NCI-H748 (cell line): ENCODE data around the gene MPLKIP.
"Not testable (repeated sequence)": the region's sequence is repeated elsewhere in the genome, so short reads cannot be mapped to it uniquely, and the experiment has no call there.

Experiments used
- DNase-seq: peaks from one replicate; lab custom pipeline; 2025; ENCODE audit not compliant: unreplicated experiment; lab: John Stamatoyannopoulos, UW

Gene MPLKIP

GRCh38 chr7:40134428-40135316 lies at the start of gene MPLKIP, which contains the start of gene SUGCT:
Gene MPLKIP, minus strand, starts transcription at chr7:40134622. Its CDS starts 55 bp downstream, at chr7:40134567.
Gene SUGCT, plus strand, starts transcription at chr7:40135005.
- peak; percentile 88 for DNase-seq

- no peak for DNase-seq
These were observed 48.0 kb upstream of the MPLKIP start for GRCh38 chr7:40182452-40182851.

- no peak for DNase-seq
These were observed 42.6 kb upstream of the MPLKIP start for GRCh38 chr7:40177071-40177470.

GRCh38 chr7:40175725-40176510 lies 41.5 kb upstream of the MPLKIP start:
- DNase-seq = no peak

- DNase-seq = not testable (repeated sequence)
These were observed 40.8 kb upstream of the MPLKIP start for GRCh38 chr7:40175256-40175655.

GRCh38 chr7:40173121-40173520 lies 38.7 kb upstream of the MPLKIP start:
- not testable (repeated sequence) for DNase-seq

GRCh38 chr7:40168266-40168665 lies 33.8 kb upstream of the MPLKIP start:
- not testable (repeated sequence) for DNase-seq

GRCh38 chr7:40167291-40167690 lies 32.9 kb upstream of the MPLKIP start:
- no peak for DNase-seq

- DNase-seq = no peak
These were observed 30.8 kb upstream of the MPLKIP start for GRCh38 chr7:40165216-40165615.

- no peak for DNase-seq
These were observed 28.1 kb upstream of the MPLKIP start for GRCh38 chr7:40162516-40162915.

GRCh38 chr7:40156988-40157387 lies 22.6 kb upstream of the MPLKIP start:
- DNase-seq = no peak

GRCh38 chr7:40151504-40151903 lies 17.1 kb upstream of the MPLKIP start:
- no peak for DNase-seq

GRCh38 chr7:40148671-40149070 lies 14.2 kb upstream of the MPLKIP start:
- no peak for DNase-seq

- not testable (repeated sequence) for DNase-seq
These were observed 13.8 kb upstream of the MPLKIP start for GRCh38 chr7:40148247-40148580.

GRCh38 chr7:40147371-40148246 lies 13.2 kb upstream of the MPLKIP start:
- peak; percentile 4 for DNase-seq

- not testable (repeated sequence) for DNase-seq
These were observed 11.2 kb upstream of the MPLKIP start for GRCh38 chr7:40145596-40146130.

GRCh38 chr7:40141916-40142315 lies 7.5 kb upstream of the MPLKIP start:
- DNase-seq = not testable (repeated sequence)

- not testable (repeated sequence) for DNase-seq
These were observed 5.5 kb upstream of the MPLKIP start for GRCh38 chr7:40139891-40140290.

- no peak for DNase-seq
These were observed 4.6 kb upstream of the MPLKIP start for GRCh38 chr7:40138973-40139372.

- DNase-seq = no peak
These were observed 3.1 kb upstream of the MPLKIP start for GRCh38 chr7:40137563-40137962.

- no peak for DNase-seq
These were observed 842 bp upstream of the MPLKIP start for GRCh38 chr7:40135317-40135610.
